GM19463 (cell line): Measurements from ENCODE around the gene CEP164.

Source experiments
- ATAC-seq: cut with Tn5 transposase; IDR thresholded peaks from one replicate; pipeline ENCODE4 v1.9.1; 2021; ENCODE audit warnings: mild to moderate bottlenecking, moderate library complexity; ENCODE audit not compliant: unreplicated experiment

CEP164 gene

DNA sequence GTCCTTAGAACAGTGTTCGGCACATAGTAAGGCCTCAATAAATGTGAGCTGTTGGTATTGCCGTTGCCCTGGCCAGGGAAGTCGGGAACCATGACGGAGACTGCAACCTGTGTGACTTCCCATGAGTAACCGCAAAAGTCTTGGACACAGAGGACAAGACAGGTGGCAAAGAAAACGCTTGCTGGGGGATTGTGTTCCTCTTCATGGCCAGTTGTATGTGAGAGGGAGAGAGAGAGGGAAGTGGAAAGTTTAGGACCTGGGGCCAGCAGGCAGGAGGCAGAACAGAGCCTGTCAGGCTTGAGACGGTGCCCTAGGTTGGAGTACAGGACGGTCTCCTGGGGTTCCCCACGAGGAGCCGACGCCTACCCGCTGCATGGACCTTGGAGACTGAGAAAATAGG is 90.2 kb downstream of the CEP164 start:
- no peak for ATAC-seq

DNA sequence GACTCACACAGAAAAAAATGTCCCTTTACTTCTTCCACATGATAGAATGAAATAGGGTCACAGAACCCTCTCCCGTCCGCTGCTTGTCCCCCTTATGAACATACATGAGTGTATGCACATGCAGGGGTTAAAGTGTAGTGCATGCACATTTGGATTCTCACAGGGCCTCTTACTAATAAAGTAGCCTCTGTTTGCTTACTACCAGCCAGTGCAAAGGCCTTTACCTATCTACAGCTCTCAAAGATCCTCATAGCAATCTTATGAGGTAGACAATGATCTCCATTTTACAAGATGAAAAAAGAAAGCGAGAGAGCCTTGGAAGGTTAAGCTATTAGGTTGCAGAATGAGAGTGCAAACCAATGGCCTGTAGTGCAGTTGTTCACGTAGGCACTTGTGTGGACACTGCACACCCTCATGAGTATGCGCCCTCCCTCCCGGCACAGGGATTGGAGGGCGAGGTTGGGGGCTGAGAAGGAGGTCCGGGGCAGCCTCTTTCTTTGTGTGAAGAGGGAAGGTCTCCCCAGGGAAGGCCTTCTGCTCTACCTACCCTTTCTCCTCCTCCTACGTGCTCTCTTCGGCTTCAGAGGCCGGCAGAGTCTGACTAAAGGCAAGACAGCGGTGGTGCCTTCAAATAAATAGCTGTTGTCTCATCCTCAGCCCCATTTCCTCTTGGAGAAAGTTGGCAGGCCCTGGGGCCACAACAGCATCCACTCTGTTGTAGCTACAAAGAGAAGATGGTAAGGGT is 91.3 kb downstream of the CEP164 start:
- no peak for ATAC-seq

DNA sequence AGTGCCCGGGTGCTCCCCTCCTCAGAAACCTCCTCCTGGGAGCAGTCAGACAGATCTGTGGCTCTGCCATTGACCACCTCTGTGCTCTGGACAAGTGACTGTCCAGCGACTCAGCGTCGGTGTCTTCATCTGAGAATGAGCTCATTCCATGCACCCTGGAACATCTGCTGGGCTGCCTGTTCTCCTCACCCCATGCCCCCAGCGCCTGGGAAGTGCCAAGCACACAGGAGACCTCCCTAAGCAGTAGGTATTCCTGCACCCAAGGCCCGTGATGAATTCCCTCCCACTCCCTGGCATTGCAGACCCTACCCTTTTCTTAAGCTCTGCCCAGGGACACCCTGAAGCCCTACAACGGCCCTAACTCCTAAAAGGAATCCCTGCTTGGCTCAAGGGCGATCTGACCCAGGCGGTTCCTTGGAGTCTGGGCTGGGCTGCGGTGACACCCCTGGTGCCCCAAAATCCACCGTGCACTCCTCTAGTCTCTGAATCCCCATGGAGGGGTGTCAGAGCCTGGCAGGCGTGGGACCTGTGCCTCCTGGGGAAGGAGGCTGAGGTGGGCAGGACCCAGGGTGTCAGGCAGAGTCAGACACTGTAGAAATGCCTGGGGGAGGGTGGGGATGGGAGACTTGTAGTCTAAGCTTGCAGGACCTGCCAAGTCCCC is 92.0 kb downstream of the CEP164 start:
- ATAC-seq: no peak

DNA sequence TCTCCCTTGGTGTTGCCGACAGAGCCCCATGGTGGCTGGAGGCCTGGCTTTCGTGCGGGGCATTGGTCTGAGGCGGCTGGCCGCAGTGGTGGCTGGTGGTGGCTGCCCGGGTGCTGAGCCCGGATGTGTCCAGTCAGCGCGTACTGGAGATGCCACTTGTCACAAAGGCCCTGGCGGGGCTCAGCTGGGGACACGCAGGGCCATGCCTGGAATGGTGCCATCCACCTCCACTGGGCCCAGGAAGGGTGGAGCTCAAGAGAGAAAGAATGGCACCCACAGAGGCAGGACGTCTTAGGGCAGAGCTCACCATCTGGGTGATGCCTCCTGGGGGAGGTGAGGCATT is 92.5 kb downstream of the CEP164 start:
- ATAC-seq: no peak

DNA sequence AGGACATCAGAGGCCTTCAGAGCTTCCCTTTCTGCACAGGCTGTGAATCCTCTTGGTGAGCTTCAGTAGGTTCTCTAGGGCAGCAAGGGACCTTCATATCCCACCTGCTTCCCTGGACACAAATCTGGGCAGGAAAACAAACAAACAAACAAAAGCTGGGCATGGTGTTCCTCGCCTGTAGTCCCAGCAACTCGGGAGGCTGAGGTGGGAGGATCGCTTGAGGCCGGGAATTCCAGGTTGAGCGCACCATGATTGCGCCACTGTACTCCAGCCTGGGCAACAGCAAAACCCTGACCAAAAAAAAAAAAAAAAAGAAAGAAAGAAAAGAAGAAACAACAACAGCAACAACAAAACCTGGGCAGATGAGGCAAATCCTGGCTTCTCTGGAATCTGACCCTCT is 92.9 kb downstream of the CEP164 start:
- no peak for ATAC-seq

DNA sequence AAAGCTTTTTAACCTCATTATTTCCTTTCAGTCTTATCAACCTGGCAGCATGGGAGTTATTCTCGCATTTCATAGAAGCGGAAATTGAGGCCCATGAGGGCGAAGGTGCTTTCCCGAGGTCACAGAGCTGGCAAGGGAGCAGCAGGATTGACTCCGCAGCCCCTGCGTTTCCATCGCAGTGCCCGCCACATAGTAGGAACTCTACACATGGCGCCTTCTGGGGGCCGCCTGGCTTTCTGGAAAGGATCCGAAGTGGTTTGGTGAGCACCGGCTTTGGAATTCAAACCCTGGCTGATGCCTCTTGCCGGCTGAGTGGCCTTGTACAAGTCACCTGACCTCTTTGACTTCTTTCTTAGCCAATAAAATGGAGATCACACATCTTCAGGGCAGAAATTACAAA is 93.4 kb downstream of the CEP164 start:
- no peak for ATAC-seq

DNA sequence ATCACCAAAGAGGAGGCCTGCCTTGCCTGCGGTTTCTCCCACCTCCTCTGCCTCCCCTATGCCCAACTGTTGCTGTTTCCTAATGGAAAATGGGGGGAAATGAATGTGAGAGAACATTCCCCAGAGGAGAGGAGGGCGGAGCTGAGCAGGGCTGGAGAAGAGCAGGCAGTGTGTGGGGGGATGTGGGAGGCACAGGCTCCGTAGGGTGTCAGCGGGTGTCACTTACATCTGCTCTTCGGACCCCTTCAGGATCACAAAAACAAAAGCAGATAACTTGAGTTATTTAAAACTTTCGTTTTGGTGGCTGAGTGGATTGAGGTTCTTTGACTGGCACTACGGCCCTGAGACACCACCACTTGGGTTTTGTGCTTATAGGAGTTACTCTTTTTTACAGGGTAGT is 93.8 kb downstream of the CEP164 start:
- no peak for ATAC-seq

DNA sequence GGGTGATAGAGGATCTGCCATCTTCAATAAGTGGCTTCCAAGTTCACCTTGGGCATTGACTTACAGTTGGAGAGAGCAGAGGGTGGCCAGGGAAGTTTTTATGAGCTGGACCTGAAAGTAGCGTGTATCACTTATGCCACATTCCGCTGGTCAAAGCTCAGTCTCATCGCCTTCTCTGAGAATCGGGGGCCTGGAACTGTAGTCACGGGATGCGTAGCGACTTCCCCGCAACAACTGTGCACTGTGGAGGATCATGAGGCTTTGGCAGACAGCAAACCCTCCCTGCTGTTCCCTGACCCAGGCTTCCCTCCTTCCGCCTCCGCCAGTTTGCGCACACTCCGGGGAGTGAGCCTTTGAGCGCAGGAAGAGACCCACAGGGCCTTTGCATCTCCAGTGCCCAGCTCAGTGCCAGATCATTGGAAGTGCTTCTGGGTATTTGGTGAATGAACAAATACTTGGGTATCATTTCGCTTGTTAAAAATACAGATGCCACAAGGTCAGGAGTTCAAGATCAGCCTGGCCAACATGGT is 95.5 kb downstream of the CEP164 start:
- ATAC-seq: no peak

DNA sequence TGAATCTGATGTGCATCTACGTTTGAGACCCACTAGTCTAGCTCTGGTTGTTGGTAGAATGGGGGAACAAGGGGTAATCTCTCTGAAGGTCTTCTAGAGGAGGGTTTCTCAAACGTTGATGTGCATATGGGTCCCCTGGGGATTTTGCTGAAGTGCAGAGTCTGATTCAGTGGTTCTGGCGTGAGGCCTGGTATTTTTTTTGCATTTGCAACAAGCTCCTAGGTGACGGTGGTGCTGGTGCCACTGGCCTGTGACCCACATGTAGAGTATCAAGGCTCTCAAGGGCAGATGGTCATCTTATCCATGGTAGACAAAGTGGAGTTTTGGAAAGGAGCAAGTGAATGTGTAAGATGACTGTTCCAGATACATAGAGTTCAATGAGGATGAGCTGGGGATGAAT is 97.1 kb downstream of the CEP164 start:
- ATAC-seq: no peak

DNA sequence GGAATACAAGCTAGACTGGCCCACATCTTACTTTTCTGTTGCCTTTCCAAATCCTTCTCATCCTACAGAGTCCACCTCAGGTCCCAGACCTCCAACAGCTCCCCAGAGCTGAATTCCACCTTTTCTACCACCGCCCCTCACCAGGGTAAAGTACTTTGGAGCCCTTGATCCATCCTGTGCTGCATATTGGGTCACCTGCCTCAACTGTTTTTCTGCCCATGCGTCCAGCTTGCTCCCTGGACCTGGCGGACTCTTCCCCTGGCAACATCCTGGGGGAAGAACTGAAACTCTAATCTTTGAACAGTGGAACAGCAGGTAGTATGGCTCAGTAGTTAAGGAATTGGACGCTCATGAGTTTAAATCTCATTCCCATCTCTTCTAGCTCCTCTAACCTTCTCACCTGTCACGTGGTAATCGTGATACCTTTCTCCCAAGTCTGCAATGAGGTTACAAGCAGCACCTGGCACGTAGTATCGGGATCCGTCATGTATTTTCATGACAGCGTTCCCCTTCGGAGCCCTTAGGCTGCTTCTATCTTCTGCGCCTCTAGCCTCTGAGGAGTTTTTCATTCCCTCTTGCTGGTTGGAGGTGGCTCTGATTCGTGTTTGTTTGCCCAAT is 98.1 kb downstream of the CEP164 start:
- no peak for ATAC-seq

DNA sequence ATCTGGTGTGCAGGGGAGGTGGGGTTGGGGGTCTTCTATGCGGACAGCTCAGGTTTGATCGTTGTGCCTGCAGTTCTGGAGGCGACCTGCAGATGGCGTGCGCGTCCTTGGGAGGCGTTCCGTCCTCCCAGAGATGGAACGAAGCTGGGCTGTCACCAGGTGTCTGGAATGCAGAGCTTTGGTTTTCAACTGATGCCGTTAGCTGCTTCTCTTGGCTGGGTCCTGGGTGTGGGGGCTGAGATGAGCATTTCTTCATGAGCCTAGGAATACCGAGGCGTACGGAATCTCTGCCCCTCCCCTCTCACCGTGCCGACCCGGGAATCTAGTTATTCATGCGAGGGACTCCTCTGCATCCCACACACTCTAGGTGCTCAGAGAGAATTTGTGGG is 98.6 kb downstream of the CEP164 start:
- ATAC-seq: no peak

DNA sequence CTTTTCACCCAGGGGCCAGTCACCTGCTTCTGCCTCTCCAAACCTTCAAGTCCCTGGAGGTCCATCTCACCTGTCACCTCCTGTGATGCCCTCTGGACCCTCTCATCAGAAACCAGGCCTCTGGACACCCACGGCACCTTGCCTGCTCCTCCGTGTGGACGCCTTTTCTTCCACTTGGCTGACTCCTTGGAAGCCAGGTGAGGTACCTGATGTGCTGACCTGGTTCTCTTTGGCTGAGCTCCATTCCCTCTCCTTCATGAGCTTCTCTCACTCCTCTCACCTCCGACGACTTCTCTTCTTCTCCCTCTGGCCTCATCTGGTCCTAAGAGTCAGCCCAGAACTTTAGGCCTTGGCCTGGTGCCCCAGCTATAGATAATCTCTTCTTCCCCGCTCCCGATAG is 99.3 kb downstream of the CEP164 start:
- ATAC-seq: no peak

DNA sequence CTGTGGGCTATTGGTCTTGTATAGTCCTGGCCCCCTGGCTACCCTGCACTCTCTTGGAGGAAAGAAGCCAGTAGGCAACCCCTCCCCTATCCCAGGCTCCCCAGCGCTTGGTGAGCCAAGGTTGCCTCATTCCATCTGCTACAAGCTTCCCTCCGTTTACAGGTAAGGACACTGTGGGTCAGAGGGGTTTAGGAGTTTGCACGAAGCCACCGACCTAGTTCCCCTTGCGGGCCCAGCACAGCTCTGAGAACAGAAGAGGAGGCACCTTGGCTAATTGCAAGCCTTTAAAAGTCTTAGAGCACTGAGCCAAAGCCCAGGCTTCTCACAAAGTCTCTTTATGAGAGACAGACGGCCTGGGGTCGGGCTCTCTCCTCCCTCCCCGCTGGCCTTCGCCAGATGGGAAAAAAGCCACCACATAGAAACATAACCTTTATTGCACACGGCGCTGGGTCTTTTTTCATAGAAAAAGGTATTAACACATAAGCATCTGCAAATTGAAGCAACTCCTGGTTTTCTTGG is 99.8 kb downstream of the CEP164 start:
- ATAC-seq: no peak

DNA sequence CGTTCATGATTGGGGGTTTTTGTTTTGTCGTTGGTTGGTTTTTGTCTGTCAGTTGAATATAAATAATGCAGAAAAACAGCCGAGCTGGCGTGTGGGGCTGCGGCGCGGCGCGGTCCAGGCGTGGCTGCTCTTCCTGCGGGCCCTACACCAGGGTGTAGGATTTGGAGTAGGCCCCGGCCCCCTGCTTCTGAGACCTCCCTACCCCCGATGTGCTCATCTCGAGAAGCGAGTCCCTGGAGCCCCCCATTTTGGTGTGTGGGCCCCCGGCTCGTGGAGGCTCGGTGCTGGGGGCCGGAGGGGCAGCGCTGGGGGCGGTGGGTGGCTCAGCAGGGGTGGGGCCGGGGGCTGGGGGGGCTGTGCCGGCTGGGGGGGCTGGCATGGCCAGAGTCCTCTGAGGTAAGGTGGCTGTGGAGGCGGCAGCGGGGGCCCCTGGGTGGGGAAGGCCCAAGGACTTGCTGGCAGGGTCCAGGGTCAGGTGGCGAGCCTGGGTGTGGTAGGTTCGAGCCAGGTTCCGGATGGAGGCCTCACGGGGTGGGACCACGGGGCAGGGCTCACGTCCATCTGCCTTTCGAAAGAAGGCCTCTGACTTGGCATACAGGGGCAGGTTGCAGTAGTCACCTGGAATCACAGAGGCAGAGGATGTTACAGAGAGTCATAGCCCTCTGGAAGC is 100.7 kb downstream of the CEP164 start:
- ATAC-seq: no peak

DNA sequence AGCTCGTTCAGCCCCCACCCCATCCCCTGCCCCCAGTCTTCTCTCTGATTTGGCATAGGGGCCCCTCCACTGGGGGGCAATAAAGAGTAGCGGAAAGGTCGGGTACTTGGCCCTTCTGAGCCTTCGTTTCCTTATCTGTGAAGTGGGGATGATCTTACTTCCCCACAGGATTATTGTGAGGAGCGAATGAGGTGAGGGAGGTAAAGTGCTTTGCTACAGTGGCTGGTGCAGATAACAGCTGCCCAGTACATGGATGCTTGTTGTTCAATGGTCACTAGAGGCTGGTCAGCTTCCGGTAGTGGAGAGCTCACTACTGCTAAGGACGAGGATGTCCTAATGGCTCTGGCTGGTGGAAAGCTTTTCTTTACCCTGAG is 101.2 kb downstream of the CEP164 start:
- ATAC-seq: no peak

DNA sequence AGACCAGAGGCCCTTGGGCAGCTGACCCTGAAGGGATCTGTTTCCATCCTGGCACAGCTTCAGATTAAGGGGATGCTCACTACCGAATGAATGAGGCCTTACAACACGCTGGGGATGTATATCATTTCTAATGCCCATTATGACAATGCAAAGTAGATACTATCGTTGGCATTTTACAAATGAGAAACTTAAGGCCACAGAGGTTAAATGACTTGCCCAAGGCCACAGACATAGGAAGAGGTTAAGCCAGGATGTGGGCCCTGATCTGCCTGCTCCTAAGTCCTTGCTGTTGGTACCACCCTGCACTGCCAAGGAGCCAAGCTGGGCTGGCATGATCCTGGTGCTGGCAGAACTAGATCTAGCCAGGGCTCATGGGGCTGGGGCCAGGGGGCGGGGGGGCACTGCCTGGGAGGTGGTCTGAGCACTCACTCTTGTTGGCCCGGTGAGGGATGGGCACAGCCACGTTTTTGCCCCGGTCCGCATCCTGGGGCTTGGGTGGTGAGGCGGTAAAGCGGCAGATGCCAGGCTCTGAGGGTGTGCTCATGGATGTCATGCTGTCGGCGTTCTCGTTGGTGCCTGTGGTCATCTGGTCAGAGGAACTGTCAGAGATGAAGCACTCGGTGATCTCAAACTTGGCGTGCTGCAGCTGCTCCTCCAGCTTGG is 102.8 kb downstream of the CEP164 start:
- no peak for ATAC-seq

DNA sequence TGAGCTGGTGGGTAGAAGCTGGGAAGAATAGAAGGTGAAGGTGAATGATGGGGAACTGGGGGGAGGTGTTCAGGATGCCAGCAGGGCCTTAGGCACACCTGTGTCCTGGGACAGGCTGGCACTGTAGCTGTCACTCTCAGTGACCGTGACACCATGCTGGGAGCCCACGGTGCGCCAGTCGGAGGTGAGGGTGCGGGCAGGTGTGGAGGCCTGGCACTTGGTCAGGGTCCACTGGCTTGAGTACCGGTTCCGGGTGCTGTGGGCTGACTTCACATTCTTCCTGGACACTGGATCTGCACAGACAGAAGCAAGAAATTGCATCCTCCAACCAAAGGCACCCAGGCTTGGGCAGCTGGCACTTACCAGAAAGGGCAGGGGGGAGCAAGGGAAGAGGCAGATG is 103.8 kb downstream of the CEP164 start:
- ATAC-seq: no peak

DNA sequence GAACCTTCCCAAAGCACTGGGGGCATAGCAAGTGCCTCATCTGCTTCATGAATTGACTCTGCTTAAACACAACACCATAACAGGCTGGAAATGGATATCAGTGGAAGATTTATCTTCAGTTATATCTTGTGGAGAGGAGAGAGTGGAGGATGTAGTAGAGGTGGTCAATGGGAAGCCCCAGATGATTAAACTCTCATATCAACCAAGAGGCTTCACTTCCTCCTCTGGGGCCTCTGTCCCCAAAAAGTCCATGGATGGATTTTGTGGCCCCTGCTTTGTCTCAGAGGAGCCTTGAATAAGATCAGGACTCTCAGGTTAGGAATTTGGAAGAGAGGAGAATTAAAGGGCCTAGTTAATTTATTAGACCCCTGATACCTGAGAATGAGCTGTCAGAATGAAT is 106.1 kb downstream of the CEP164 start:
- no peak for ATAC-seq

DNA sequence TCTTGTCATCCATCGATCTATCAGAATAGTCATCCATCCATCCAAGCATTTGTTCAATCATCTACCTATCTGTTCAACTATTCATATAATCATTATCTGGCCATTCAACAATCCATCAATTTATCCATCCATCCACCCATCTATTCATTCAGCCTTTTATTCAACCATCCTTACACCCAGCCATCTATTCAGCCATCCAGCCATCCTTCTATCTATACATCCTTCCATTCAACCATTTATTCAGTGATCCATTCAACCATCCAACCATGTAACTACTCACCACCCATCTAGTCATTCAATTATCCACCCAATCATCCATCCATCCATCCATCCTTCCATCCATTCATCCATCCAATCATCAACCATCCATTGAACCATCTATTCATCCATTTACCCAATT is 106.8 kb downstream of the CEP164 start:
- ATAC-seq: no peak

DNA sequence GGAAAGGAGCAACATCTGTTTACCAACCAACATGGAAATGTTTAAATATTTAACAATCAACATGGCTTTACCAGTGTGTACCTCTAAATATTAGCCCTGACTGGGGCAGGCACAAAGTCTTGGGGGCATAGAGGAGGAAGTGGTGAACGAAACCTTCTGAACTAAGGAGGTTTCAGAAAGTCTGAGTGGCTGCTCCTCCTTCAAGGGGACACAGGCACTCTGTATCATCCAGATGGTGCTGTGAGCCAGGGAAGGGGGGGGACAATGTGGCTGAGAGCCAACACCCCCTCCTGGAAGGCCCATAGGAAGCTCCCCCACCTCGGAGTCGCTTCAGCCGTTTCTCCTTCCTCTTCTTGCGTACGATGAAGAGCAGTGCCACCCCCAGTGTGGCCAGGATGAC is 107.7 kb downstream of the CEP164 start:
- no peak for ATAC-seq
